Liver (tissue), 9 donors: ENCODE data around the gene SNTA1. TPM values are rescaled to one million over a fixed set of nuclear protein-coding genes. Genes with fewer than 3 reads are reported as not detected.

Experiments
- DNase-seq: peaks from one replicate; pipeline ENCODE4 v3.0.0-alpha.2; 2017; ENCODE audit warnings: low spot score
- H3K27ac ChIP-seq, 2 donors: one replicate each; pipeline ENCODE4 v1.7.0; 2013; ENCODE audit warnings: inconsistent platforms in 2 of 2, low read length in 2 of 2, control low read depth in 1 of 2, low read depth in 1 of 2, mild to moderate bottlenecking in 1 of 2
- H3K27me3 ChIP-seq, 4 donors: one replicate each; pipeline versions ENCODE4 v1.6.1 to v1.7.0; 2013; ENCODE audit warnings: low read length in 3 of 4, inconsistent platforms in 1 of 4, mild to moderate bottlenecking in 1 of 4, moderate library complexity in 1 of 4; ENCODE audit not compliant: control insufficient read depth in 4 of 4, insufficient read depth in 4 of 4
- H3K36me3 ChIP-seq, 4 donors: one replicate each; pipeline versions ENCODE4 v1.6.1 to v1.7.0; 2013; ENCODE audit warnings: low read length in 3 of 4, mild to moderate bottlenecking in 3 of 4, low read depth in 1 of 4, moderate library complexity in 1 of 4; ENCODE audit not compliant: control insufficient read depth in 4 of 4, insufficient read depth in 3 of 4
- H3K4me1 ChIP-seq, 4 donors: one replicate each; pipeline versions ENCODE4 v1.6.1 to v1.7.0; 2013; ENCODE audit warnings: low read length in 3 of 4, mild to moderate bottlenecking in 3 of 4, moderate library complexity in 1 of 4; ENCODE audit not compliant: control insufficient read depth in 4 of 4, insufficient read depth in 4 of 4
- H3K4me3 ChIP-seq, 3 donors: one replicate each; pipeline versions ENCODE4 v1.6.1 to v1.7.0; 2013; ENCODE audit warnings: low read length in 3 of 3, control low read depth in 1 of 3, low read depth in 1 of 3, mild to moderate bottlenecking in 1 of 3
- H3K9ac ChIP-seq, 2 donors: one replicate each; pipeline ENCODE4 v1.7.0; 2013; ENCODE audit warnings: low read length in 2 of 2, mild to moderate bottlenecking in 2 of 2, moderate library complexity in 2 of 2, control low read depth in 1 of 2, low read depth in 1 of 2
- H3K9me3 ChIP-seq, 4 donors: one replicate each; pipeline versions ENCODE4 v1.6.1 to v1.7.0; 2013; ENCODE audit warnings: low read length in 3 of 4; ENCODE audit not compliant: control insufficient read depth in 4 of 4
- EGR1 ChIP-seq, 2 donors: IDR thresholded peaks; 2 replicates each; pipeline ENCODE4 v1.6.1; 2016 to 2018; ENCODE audit warnings: antibody characterized with exemption in 2 of 2, low read depth in 2 of 2
- FOXA1 ChIP-seq: IDR thresholded peaks from 2 replicates; pipeline ENCODE4 v1.6.1; 2016; ENCODE audit warnings: antibody characterized with exemption
- GABPA ChIP-seq, 2 donors: IDR thresholded peaks in 1 of 2; conservative IDR thresholded peaks in 1 of 2; 2 replicates each; pipeline ENCODE4 v1.6.1; 2016; ENCODE audit warnings: antibody characterized with exemption in 2 of 2, mild to moderate bottlenecking in 1 of 2, moderate library complexity in 1 of 2
- HNF4G ChIP-seq: IDR thresholded peaks from 2 replicates; pipeline ENCODE4 v1.6.1; 2016; ENCODE audit warnings: antibody characterized with exemption
- JUND ChIP-seq, 2 donors: IDR thresholded peaks; 2 replicates each; pipeline ENCODE4 v1.6.1; 2016; ENCODE audit warnings: antibody characterized with exemption in 2 of 2
- NR2F2 ChIP-seq: IDR thresholded peaks from 2 replicates; pipeline ENCODE4 v1.6.1; 2016; ENCODE audit warnings: antibody characterized with exemption
- SP1 ChIP-seq: IDR thresholded peaks from 2 replicates; pipeline ENCODE4 v1.6.1; 2018; ENCODE audit warnings: antibody characterized with exemption, mild to moderate bottlenecking
- WGBS: extraction: QIAGEN DNeasy Blood & Tissue Kit; methylation state at CpG from one replicate; pipeline ENCODE4 v1.1.7; 2013; 5-methylcytosine and 5-hydroxymethylcytosine counted together
- polyA plus RNA-seq, 2 donors: library from polyadenylated mRNA; stranded (reverse) in 1 of 2; unstranded in 1 of 2; fragments of 200-250 nt in 1 of 2; fragments of >200 nt in 1 of 2; fragmentation: Nextera tagmentation in 1 of 2; extraction: Ambion mirVana in 1 of 2; gene quantifications; one replicate each; pipeline versions ENCODE4 v1.2.1 to v1.2.3, GENCODE V29; 2013 to 2015
- total RNA-seq, 2 donors: library from RNA; depleted of rRNA; stranded (reverse); fragments of >200 nt; gene quantifications; one replicate each; pipeline ENCODE4 v1.2.3, GENCODE V29; 2014
- TF ChIP-seq, protein P1 (sequence below): IDR thresholded peaks from 2 replicates; pipeline ENCODE4 v1.6.1; 2016; ENCODE audit warnings: antibody characterized with exemption, mild to moderate bottlenecking
- TF ChIP-seq, protein P2 (sequence below): fragments of 150-350 bp; IDR thresholded peaks from 2 replicates; pipeline ENCODE4 v1.5.1; 2017; ENCODE audit warnings: improper control_type of control experiment, low read depth, low read length; ENCODE audit not compliant: missing input control
- donor health status: healthy.
- donor health status: healthy.
- donor health status: healthy.
- donor health status: healthy.
- donor health status: healthy.

The SNTA1 gene
- total and polyA plus RNA-seq, 4 donors = 3.8 to 9.6 (median 6.9) TPM

DNA sequence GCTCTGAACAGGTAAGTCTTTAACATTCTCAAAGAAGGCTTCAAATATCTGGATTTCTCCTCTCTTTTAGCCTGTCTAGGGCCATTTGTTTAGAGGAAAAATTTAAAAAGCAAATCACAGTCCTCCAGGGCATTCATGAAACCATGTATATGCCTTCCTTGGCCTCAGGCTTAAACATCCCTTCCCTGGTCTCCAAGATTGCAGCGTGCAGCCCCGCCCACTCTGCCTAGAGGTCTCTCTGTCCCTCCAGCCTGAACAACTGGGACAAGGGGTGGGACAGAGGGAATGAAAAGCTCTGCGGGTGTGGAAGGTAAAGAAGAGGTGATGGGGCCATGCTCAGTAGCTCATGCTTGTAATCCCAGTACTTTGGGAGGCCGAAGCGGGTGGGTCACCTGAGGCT is 36.5 kb upstream of the SNTA1 start:
- Histone ChIP-seq H3K4me3 (no peak overlapping the region), H3K9ac (no peak overlapping the region), H3K36me3 (no peaks in the 10 kb centered on the region), H3K4me1 (no peaks in the 10 kb centered on the region), H3K27ac (no peak overlapping the region), H3K27me3 (no peaks in the 10 kb centered on the region), H3K9me3 (no peaks in the 10 kb centered on the region)
- no peak for DNase-seq
- no peak for TF ChIP-seq EGR1 (IDR thresholded peaks at IDR 0.05; ENCODE audit: low read depth in 2 of 2)
- TF ChIP-seq HNF4G = no peak
- TF ChIP-seq, protein P1, sequence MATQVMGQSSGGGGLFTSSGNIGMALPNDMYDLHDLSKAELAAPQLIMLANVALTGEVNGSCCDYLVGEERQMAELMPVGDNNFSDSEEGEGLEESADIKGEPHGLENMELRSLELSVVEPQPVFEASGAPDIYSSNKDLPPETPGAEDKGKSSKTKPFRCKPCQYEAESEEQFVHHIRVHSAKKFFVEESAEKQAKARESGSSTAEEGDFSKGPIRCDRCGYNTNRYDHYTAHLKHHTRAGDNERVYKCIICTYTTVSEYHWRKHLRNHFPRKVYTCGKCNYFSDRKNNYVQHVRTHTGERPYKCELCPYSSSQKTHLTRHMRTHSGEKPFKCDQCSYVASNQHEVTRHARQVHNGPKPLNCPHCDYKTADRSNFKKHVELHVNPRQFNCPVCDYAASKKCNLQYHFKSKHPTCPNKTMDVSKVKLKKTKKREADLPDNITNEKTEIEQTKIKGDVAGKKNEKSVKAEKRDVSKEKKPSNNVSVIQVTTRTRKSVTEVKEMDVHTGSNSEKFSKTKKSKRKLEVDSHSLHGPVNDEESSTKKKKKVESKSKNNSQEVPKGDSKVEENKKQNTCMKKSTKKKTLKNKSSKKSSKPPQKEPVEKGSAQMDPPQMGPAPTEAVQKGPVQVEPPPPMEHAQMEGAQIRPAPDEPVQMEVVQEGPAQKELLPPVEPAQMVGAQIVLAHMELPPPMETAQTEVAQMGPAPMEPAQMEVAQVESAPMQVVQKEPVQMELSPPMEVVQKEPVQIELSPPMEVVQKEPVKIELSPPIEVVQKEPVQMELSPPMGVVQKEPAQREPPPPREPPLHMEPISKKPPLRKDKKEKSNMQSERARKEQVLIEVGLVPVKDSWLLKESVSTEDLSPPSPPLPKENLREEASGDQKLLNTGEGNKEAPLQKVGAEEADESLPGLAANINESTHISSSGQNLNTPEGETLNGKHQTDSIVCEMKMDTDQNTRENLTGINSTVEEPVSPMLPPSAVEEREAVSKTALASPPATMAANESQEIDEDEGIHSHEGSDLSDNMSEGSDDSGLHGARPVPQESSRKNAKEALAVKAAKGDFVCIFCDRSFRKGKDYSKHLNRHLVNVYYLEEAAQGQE = no peak
- TF ChIP-seq GABPA (IDR thresholded peaks at IDR 0.05 in 1 of 2, conservative IDR thresholded peaks at IDR 0.05 in 1 of 2) = no peak
- TF ChIP-seq, protein P2, sequence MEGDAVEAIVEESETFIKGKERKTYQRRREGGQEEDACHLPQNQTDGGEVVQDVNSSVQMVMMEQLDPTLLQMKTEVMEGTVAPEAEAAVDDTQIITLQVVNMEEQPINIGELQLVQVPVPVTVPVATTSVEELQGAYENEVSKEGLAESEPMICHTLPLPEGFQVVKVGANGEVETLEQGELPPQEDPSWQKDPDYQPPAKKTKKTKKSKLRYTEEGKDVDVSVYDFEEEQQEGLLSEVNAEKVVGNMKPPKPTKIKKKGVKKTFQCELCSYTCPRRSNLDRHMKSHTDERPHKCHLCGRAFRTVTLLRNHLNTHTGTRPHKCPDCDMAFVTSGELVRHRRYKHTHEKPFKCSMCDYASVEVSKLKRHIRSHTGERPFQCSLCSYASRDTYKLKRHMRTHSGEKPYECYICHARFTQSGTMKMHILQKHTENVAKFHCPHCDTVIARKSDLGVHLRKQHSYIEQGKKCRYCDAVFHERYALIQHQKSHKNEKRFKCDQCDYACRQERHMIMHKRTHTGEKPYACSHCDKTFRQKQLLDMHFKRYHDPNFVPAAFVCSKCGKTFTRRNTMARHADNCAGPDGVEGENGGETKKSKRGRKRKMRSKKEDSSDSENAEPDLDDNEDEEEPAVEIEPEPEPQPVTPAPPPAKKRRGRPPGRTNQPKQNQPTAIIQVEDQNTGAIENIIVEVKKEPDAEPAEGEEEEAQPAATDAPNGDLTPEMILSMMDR = no peak
- WGBS = 92% methylated on average over 5 of the region's 5 CpGs

DNA sequence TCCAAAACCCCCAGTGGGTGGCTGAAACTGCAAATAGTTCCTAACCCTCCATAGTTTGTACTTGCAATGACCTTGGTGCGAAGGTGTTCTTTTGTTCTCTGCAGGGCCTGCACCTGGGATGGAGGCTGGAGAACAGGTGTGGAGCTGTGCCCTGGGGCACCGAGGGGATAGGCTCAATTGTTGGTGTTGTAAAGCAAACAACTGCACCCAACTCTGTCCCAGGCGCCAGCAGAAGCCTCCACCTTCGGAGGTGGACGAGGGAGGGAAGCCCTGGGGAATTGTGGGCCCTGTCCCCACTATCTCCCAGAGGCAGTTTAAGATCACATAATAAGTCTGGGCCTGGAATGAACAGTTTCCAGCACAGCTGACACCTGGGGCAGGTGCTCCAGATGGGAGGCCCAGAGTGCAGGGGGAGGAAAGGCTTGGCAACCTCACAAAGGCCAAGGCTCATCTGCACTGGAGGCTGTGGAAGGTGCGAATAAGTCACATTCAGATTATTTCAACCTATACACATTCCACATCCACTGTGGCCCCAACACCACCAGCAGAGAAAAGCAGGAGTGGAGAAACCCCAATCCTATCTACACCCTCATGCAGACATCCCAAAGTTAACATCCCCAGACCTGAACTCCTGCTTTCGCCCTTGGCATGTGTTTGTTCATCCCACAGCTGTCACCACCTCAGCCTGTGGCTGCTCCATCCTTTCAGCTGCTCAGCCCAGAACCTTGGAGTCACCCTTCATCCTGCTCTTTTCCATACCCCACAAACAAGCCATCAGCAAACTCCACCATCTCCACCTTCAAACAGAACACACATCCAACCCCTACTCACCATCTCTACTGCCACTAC is 34.0 kb upstream of the SNTA1 start:
- no peak for DNase-seq

More for the DNA sequence above, 34.0 kb upstream of the SNTA1 start:
- no peak for TF ChIP-seq HNF4G
- TF ChIP-seq, protein P2 = no peak
- TF ChIP-seq EGR1 (IDR thresholded peaks at IDR 0.05; ENCODE audit: low read depth in 2 of 2) = no peak
- no peak for TF ChIP-seq JUND (IDR thresholded peaks at IDR 0.05)
- TF ChIP-seq SP1 = no peak
- TF ChIP-seq FOXA1 = no peak
- TF ChIP-seq NR2F2 = no peak
- Histone ChIP-seq H3K36me3 (no peaks in the 10 kb centered on the region), H3K27ac (no peak overlapping the region), H3K27me3 (no peaks in the 10 kb centered on the region), H3K9me3 (no peaks in the 10 kb centered on the region), H3K4me3 (no peak overlapping the region), H3K9ac (no peak overlapping the region), H3K4me1 (peaks cover 0 to 1% (median 0%) of the 10 kb centered on the region in 4 donors)
- WGBS = 89% methylated on average over 7 of the region's 7 CpGs
